HG02678 (cell line): ENCODE data around the gene GK.
"Not testable (repeated sequence)": the region's sequence is repeated elsewhere in the genome, so short reads cannot be mapped to it uniquely, and the experiment has no call there.

ENCODE experiments used
- ATAC-seq: cut with Tn5 transposase; IDR thresholded peaks from one replicate; pipeline ENCODE4 v1.9.1; 2021; ENCODE audit warnings: mild to moderate bottlenecking, moderate library complexity; ENCODE audit not compliant: unreplicated experiment

GK gene

GRCh38 chrX:30693999-30694650, 40.9 kb downstream of the GK start:
- no peak for ATAC-seq

GRCh38 chrX:30702736-30703135, 49.5 kb downstream of the GK start:
- ATAC-seq: no peak

- no peak for ATAC-seq
Measured at GRCh38 chrX:30706216-30706775, 53.1 kb downstream of the GK start.

- no peak for ATAC-seq
Measured at GRCh38 chrX:30712214-30712613, 59.0 kb downstream of the GK start.

- peak; percentile 95 for ATAC-seq
Measured at GRCh38 chrX:30713061-30713525, 59.9 kb downstream of the GK start.

- no peak for ATAC-seq
Measured at GRCh38 chrX:30714138-30714537, 60.9 kb downstream of the GK start.

- ATAC-seq: no peak
Measured at GRCh38 chrX:30715976-30716375, 62.8 kb downstream of the GK start.

GRCh38 chrX:30733852-30734660, 80.8 kb downstream of the GK start:
- no peak for ATAC-seq

- ATAC-seq: no peak
Measured at GRCh38 chrX:30734782-30735181, 81.6 kb downstream of the GK start.

- ATAC-seq: peak; percentile 85
Measured at GRCh38 chrX:30735839-30736238, 82.6 kb downstream of the GK start.

GRCh38 chrX:30741545-30741944, 88.3 kb downstream of the GK start:
- no peak for ATAC-seq

GRCh38 chrX:30748342-30748960, 95.2 kb downstream of the GK start:
- ATAC-seq: no peak

GRCh38 chrX:30751497-30751896, 98.3 kb downstream of the GK start:
- no peak for ATAC-seq

GRCh38 chrX:30762755-30763154, 109.5 kb downstream of the GK start:
- no peak for ATAC-seq

GRCh38 chrX:30773764-30774163, 120.5 kb downstream of the GK start:
- not testable (repeated sequence) for ATAC-seq

GRCh38 chrX:30777575-30777974, 124.4 kb downstream of the GK start:
- no peak for ATAC-seq

- no peak for ATAC-seq
Measured at GRCh38 chrX:30779453-30780030, 126.3 kb downstream of the GK start.
